K562 (cell line): ENCODE measurements around the gene ALKBH4. TPM values are rescaled to one million over a fixed set of nuclear protein-coding genes. Genes with fewer than 3 reads are reported as not detected.
A peak's percentile ranks its signal among the peaks of the same experiment; 100 is the strongest.

Source experiments
- ATAC-seq: fragments of 200-7000 bp; cut with Tn5 transposase; 3 replicates; pipeline ENCODE4 v1.9.1; 2020; ENCODE audit warnings: moderate library complexity
- BruUV-seq: library from RNA; stranded (reverse); fragments of 400-500 nt; replicated peaks from 2 replicates; lab custom pipeline; 2021; lab: Mats Ljungman, UMichigan
- CTCF ChIA-PET: fragments of 300-600 bp; formaldehyde crosslinking; extraction: SDS; loops from one replicate; lab custom pipeline; 2021; ENCODE audit warnings: low intra/inter-chr PET ratio; lab: Yijun Ruan, JAX
- POLR2A ChIA-PET: fragments of 300-600, 350-650 bp; sonication (Branson Sonifier 250); formaldehyde crosslinking; extraction: SDS; loops from one replicate; lab custom pipeline; 2021; ENCODE audit warnings: antibody characterized with exemption, inconsistent platforms; lab: Yijun Ruan, JAX
- DNase-seq, 4 experiments: peaks; one replicate each; pipeline versions ENCODE4 v3.0.0 to v3.0.0-alpha.2; 2011 to 2018; ENCODE audit warnings: low spot score in 3 of 4, mixed read lengths in 3 of 4; ENCODE audit errors: extremely low read depth in 1 of 4
- FAIRE-seq: peaks from 2 replicates; lab custom pipeline; 2011; peaks lifted over from hg19 to GRCh38; lab: Jason Lieb, UNC
- H2AFZ ChIP-seq: 2 replicates; pipeline ENCODE4 v1.6.0; 2011; ENCODE audit warnings: low read depth, low read length, control low read depth, inconsistent platforms
- H3K27ac ChIP-seq: fragments of 200-600 bp; 3 replicates; pipeline ENCODE4 v1.8.0; 2011; ENCODE audit warnings: low read depth, mild to moderate bottlenecking, control low read depth, inconsistent platforms, low read length, moderate library complexity, mixed read lengths; ENCODE audit errors: extremely low read depth
- H3K27me3 ChIP-seq, 2 experiments: fragments of 300-600 bp in 1 of 2; 2 replicates in 1 of 2; 3 replicates in 1 of 2; pipeline versions ENCODE4 v1.6.0 to v1.8.0; 2011; ENCODE audit warnings: inconsistent platforms in 2 of 2, low read length in 2 of 2, mild to moderate bottlenecking in 1 of 2, mixed read lengths in 1 of 2, moderate library complexity in 1 of 2; ENCODE audit not compliant: control insufficient read depth in 2 of 2, insufficient read depth in 2 of 2
- H3K36me3 ChIP-seq: fragments of 300-600 bp; 3 replicates; pipeline ENCODE4 v1.8.0; 2011; ENCODE audit warnings: mild to moderate bottlenecking, low read length, inconsistent platforms; ENCODE audit not compliant: control insufficient read depth, insufficient read depth
- H3K4me1 ChIP-seq, 2 experiments: fragments of 200-600 bp in 1 of 2; replicated peaks in 1 of 2; 2 replicates in 1 of 2; 3 replicates in 1 of 2; pipeline versions ENCODE4 v1.5.1 to v1.8.0; 2011; ENCODE audit warnings: inconsistent platforms in 2 of 2, low read length in 2 of 2, mild to moderate bottlenecking in 1 of 2, mixed read lengths in 1 of 2, moderate library complexity in 1 of 2; ENCODE audit not compliant: control insufficient read depth in 2 of 2, insufficient read depth in 2 of 2
- H3K4me2 ChIP-seq: 2 replicates; pipeline ENCODE4 v1.6.1; 2011; ENCODE audit warnings: low read length, control low read depth, inconsistent platforms, mixed read lengths; ENCODE audit not compliant: insufficient read depth
- H3K4me3 ChIP-seq: fragments of 200-600 bp; sonication (generic), shearing (Covaris generic); 2 replicates; pipeline ENCODE4 v1.5.1; 2016; ENCODE audit warnings: control low read depth, inconsistent platforms
- H3K79me2 ChIP-seq: fragments of 200-600 bp; 3 replicates; pipeline ENCODE4 v1.8.0; 2011; ENCODE audit warnings: low read length, inconsistent platforms; ENCODE audit not compliant: control insufficient read depth, insufficient read depth
- H3K9ac ChIP-seq, 2 experiments: 2 replicates each; pipeline versions ENCODE4 v1.6.0 to v1.6.1; 2011; ENCODE audit warnings: low read depth in 2 of 2, low read length in 2 of 2, control low read depth in 1 of 2, inconsistent platforms in 1 of 2, mild to moderate bottlenecking in 1 of 2, mixed read lengths in 1 of 2; ENCODE audit not compliant: insufficient read depth in 1 of 2
- H3K9me1 ChIP-seq: one replicate; pipeline ENCODE4 v1.6.0; 2011; ENCODE audit warnings: inconsistent platforms, mild to moderate bottlenecking, low read length, moderate library complexity; ENCODE audit not compliant: control insufficient read depth, insufficient read depth
- H3K9me3 ChIP-seq: replicated peaks from 2 replicates; pipeline ENCODE4 v1.5.1; 2011; ENCODE audit warnings: low read depth, low read length, inconsistent platforms; ENCODE audit not compliant: control insufficient read depth, insufficient read depth
- H4K20me1 ChIP-seq: replicated peaks from 2 replicates; pipeline ENCODE4 v1.6.1; 2011; ENCODE audit warnings: low read length, inconsistent platforms, mixed read lengths; ENCODE audit not compliant: control insufficient read depth, insufficient read depth
- BCOR ChIP-seq: fragments of 450-650 bp; IDR thresholded peaks from 2 replicates; pipeline ENCODE4 v1.6.1; 2016
- CBFA2T2 ChIP-seq: fragments of 450-650 bp; conservative IDR thresholded peaks from 2 replicates; pipeline ENCODE4 v1.6.1; 2017; ENCODE audit warnings: mild to moderate bottlenecking
- KLF6 ChIP-seq: fragments of 250-450 bp; sonication (Bioruptor Pico); IDR thresholded peaks from 2 replicates; pipeline ENCODE4 v1.4.0; 2020; ENCODE audit warnings: mild to moderate bottlenecking, moderate library complexity, borderline replicate concordance
- PCBP1 ChIP-seq: fragments of 200-400 bp; formaldehyde crosslinking; IDR thresholded peaks from 2 replicates; pipeline ENCODE4 v1.6.1; 2018; ENCODE audit warnings: mild to moderate bottlenecking, low read depth, low read length; ENCODE audit not compliant: poor library complexity, severe bottlenecking
- POLR3A ChIP-seq: IDR thresholded peaks from 2 replicates; pipeline ENCODE4 v1.6.1; 2011; ENCODE audit warnings: borderline replicate concordance, mild to moderate bottlenecking, moderate library complexity; ENCODE audit not compliant: insufficient read length, insufficient read depth; ENCODE audit errors: extremely low read depth
- REST ChIP-seq, 2 experiments: fragments of 450-650 bp; formaldehyde crosslinking in 1 of 2; IDR thresholded peaks; 2 replicates each; pipeline versions ENCODE4 v1.4.0 to v1.6.1; 2014 to 2020; ENCODE audit warnings: mild to moderate bottlenecking in 2 of 2, borderline replicate concordance in 1 of 2, low read depth in 1 of 2
- SREBF1 ChIP-seq: fragments of 150-350 bp; IDR thresholded peaks from 2 replicates; pipeline ENCODE4 v1.6.1; 2014; ENCODE audit warnings: antibody characterized with exemption, low read depth, low read length, borderline replicate concordance
- TAF1 ChIP-seq: IDR thresholded peaks from 2 replicates; pipeline ENCODE4 v1.6.1; 2011; ENCODE audit warnings: mild to moderate bottlenecking, low read length, moderate library complexity; ENCODE audit not compliant: insufficient read depth, control insufficient read depth, severe bottlenecking; ENCODE audit errors: extremely low read depth
- ZNF121 ChIP-seq: sonication (generic); formaldehyde crosslinking; conservative IDR thresholded peaks from 2 replicates; pipeline ENCODE4 v1.8.0; 2022; ENCODE audit warnings: missing genetic modification reagents
- WGBS: fragments of 100-300 bp; shearing (Covaris generic); methylation state at CpG from one replicate; pipeline ENCODE4 v1.1.6; 2016; ENCODE audit warnings: low coverage, mixed read lengths; ENCODE audit not compliant: insufficient coverage; ENCODE audit errors: missing lambda C conversion rate; 5-methylcytosine and 5-hydroxymethylcytosine counted together
- in situ Hi-C: fragments of 300-500 bp; cut with MboI; formaldehyde crosslinking; loops from 4 replicates; pipeline ENCODE4 v1.15.0; 2018; ENCODE audit warnings: inconsistent platforms, mixed read lengths
- intact Hi-C: fragments of 100-400 bp; cut with micrococcal nuclease; formaldehyde crosslinking; loops from 2 replicates; pipeline ENCODE4 v1.14.2; 2022
- polyA plus RNA-seq, 8 experiments: library from polyadenylated mRNA; depleted of rRNA in 4 of 8; stranded (reverse) in 5 of 8; unstranded in 3 of 8; fragments of >200 nt; fragmentation: Nextera tagmentation in 2 of 8; fragmentation: Illumina TruSeq in 1 of 8; extraction: Ambion mirVana in 2 of 8; extraction: Trizol in 1 of 8; gene quantifications; 2 replicates each; pipeline versions ENCODE4 v1.2.1 to v1.2.3, GENCODE V29; 2011 to 2014; ENCODE audit warnings: inconsistent platforms in 1 of 8, missing spikeins in 1 of 8
- total RNA-seq, 7 experiments: library from RNA; depleted of rRNA in 6 of 7; stranded (reverse); fragments of >200 nt in 6 of 7; fragmentation: Illumina TruSeq in 2 of 7; extraction: Trizol in 2 of 7; gene quantifications; 2 replicates each; pipeline versions ENCODE4 v1.2.1 to v1.2.3, GENCODE V29; 2011 to 2021; ENCODE audit warnings: low replicate concordance in 1 of 7

The ALKBH4 gene
- total and polyA plus RNA-seq, 9 of the 15 experiments (the other 6 are each of a cell fraction or from before 2014, with no cell fraction given) = 4.6 to 21.4 (median 11.8) TPM

GRCh38 chr7:102409340-102409739 lies 55.3 kb downstream of the ALKBH4 start:
- no TSS peak for BruUV-seq
- TF ChIP-seq BCOR (0 out of 2 replicates have a peak, but pooled peaks have one; percentile 33), KLF6 (CRISPR knock-in tag) (no peak), ZNF121 (CRISPR knock-in tag) (peak; percentile 93), REST (IDR thresholded peaks at IDR 0.05; ENCODE audit: borderline replicate concordance) (no peak), REST (CRISPR knock-in tag; IDR thresholded peaks at IDR 0.05; ENCODE audit: low read depth) (no peak), CBFA2T2 (no peak), POLR3A (no peak), PCBP1 (no peak), SREBF1 (no peak), TAF1 (no peak)

More at GRCh38 chr7:102409340-102409739, 55.3 kb downstream of the ALKBH4 start:
- Histone ChIP-seq H3K4me2 (no peak overlapping the region), H4K20me1 (peaks cover 9% of the 10 kb centered on the region), H2AFZ (no peak overlapping the region), H3K4me1 (no peaks in the 10 kb centered on the region; a peak in 2 of 5 replicates), H3K9me1 (no peaks in the 10 kb centered on the region), H3K27me3 (no peaks in the 10 kb centered on the region), H3K9ac (no peak overlapping the region), H3K4me3 (no peak overlapping the region), H3K27ac (no peak overlapping the region), H3K9me3 (0 out of 2 replicates have a peak, but pooled peaks cover 3% of the 10 kb centered on the region), H3K79me2 (peaks cover 9% of the 10 kb centered on the region; the same call in 2 of the 3 replicates), H3K36me3 (peaks cover 96% of the 10 kb centered on the region)
- in situ Hi-C loops (no loop called here), intact Hi-C loops (no loop called here)
- no peak for DNase-seq
- POLR2A ChIA-PET = interaction anchor here (1.0 kb wide), 1 partner anchor 14 kb away, joined by 3 read pairs; the partner anchor contains the start of gene PRKRIP1
- no peak for ATAC-seq
- 97% methylated on average over 4 of the region's 4 CpGs for WGBS
- CTCF ChIA-PET = no interaction called here
- no peak for FAIRE-seq
